ENCODE data around the gene GPSM1. TPM values are rescaled to one million over a fixed set of nuclear protein-coding genes. Genes with fewer than 3 reads are reported as not detected.

GPSM1 gene
- total RNA-seq, 1 donor = 48.5 TPM

DNA sequence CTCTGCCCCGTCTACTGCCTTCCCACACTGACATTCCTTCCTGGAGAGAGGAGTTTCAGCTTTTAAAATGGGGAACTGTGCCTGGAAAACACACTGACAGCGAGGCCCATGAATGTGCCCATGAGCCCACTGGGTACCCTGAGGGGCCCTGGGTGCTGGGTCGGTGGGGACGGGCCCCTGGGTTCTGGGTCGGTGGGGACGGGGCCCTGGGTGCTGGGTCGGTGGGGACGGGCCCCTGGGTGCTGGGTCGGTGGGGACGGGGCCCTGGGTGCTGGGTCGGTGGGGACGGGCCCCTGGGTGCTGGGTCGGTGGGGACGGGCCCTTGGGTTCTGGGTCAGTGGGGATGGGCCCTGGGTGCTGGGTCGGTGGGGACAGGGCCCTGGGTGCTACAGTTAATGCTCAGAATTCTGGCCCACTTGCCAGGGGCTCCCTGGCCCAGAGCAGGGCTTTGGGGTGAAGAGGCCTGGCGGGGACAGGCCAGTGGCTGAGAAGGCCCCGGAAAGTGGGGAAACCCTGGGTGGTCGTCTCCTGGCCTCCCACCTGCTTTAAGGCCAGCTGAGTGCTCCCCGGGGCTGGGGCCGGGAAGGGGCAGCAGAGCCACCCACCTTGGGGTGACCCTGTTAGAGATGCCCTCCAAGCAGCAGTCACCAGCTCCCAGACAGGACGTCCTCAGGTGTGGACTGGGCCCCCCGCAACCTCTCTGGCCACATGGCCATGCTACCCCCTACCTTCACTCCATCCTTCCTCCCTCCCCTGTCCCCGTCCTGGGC, 2.5 kb downstream of the GPSM1 start:
- TF ChIP-seq, protein P1, sequence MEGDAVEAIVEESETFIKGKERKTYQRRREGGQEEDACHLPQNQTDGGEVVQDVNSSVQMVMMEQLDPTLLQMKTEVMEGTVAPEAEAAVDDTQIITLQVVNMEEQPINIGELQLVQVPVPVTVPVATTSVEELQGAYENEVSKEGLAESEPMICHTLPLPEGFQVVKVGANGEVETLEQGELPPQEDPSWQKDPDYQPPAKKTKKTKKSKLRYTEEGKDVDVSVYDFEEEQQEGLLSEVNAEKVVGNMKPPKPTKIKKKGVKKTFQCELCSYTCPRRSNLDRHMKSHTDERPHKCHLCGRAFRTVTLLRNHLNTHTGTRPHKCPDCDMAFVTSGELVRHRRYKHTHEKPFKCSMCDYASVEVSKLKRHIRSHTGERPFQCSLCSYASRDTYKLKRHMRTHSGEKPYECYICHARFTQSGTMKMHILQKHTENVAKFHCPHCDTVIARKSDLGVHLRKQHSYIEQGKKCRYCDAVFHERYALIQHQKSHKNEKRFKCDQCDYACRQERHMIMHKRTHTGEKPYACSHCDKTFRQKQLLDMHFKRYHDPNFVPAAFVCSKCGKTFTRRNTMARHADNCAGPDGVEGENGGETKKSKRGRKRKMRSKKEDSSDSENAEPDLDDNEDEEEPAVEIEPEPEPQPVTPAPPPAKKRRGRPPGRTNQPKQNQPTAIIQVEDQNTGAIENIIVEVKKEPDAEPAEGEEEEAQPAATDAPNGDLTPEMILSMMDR (IDR thresholded peaks at IDR 0.05; ENCODE audit: insufficient read depth, low read length) = no peak
- no peak for DNase-seq (ENCODE audit: low read depth)
- H3K4me3 ChIP-seq (ENCODE audit: low read depth, low read length) = peak overlapping the region; percentile 86

DNA sequence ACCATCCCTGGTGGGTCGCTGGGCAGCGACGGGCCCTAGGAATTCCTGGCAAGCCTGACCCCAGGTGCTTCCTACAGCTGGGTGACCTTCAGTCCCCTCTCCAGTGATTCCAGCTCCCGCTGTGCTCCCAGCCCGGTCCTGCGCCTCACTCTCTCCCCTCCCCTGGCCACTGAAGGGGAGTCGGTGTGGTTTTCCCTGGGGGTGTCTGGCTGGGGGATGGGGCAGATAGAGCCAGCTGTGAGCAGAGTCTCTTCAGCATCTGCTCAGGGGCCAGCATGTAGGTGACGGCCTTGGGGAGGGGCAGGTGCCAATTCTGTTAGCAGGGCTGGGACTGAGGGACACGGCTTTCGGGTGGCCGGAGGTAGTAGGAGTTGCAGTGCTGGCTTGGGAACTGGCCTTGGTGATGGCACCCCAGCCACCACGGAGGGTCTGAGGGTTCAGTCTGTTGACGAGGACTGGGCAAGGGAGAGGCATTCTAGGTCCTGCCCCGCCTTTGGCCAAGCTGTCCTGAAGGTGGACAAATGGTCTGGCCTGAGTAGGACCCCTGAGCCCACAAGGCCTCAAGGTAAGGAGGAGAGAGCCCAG, 3.2 kb downstream of the GPSM1 start:
- TF ChIP-seq, protein P1 (IDR thresholded peaks at IDR 0.05; ENCODE audit: insufficient read depth, low read length) = no peak
- no peak for DNase-seq (ENCODE audit: low read depth)
- H3K4me3 ChIP-seq (ENCODE audit: low read depth, low read length) = no peak overlapping the region

DNA sequence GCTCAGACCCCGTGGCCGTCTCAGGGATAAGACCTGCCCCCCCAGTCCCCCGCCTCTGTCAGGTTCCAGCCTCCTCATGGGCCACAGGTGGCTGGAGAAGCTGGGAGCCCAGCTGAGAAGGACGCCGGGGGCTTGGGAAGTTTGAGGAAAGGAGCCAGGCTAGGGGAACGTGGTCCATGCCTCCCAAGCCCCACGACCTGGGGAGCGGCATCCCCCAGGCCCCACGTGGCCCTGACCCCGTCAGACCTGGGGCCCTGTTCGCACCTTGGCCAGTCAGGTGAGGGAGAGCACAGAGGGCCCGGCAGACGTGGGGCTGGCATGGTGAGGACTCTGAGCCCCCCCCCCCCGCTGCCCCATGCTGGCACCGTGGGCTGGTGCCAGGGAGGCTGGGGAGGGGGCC, 3.7 kb downstream of the GPSM1 start:
- no peak overlapping the region for H3K4me3 ChIP-seq (ENCODE audit: low read depth, low read length)
- no peak for DNase-seq (ENCODE audit: low read depth)
- TF ChIP-seq, protein P1 (IDR thresholded peaks at IDR 0.05; ENCODE audit: insufficient read depth, low read length) = no peak

DNA sequence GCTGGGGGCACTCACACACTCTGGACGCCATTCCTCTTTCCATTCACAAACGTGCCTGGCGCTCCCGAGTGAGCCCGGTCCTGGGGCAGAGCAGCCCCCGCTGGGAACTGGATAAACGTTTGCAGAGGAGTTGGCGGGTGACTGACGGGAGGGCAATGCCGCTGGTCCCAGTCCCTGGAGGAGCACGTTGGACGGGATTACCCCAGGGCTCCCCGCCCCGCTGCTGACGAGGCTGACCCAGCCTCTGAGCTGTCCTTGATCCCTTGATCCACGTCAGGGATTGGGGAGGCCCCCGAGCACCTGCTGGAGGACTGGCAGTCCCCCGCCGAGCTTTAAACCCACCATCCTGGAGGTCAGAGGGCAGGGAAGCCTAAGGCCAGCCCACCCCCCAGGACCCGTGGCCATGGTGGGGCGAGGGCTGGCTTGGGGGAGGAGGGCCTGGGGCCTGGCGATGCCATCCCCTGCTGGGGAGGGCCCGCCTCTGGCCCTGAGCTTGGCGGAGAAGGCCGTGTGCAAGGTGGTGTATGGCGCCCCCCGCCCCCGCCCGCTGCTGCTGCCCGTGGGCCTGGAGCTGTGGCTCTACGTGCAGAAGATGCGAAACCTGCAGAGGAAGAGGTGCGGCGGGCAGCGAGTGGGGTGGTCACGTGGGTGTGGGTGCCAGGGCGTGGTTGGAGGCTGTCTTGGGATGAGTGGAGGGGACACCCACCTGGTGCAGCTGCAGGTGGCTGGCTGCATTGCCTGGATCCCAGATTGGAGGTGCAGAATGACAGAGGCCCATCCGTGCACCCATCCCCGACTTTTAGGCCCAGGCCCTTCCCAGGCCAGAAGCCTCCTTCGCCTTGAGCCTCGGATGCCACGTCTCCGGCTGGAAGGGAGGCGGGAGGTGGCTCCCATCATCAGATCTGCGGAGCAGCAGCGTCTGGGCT, 4.5 kb downstream of the GPSM1 start:
- H3K4me3 ChIP-seq (ENCODE audit: low read depth, low read length) = no peak overlapping the region
- TF ChIP-seq, protein P1 (IDR thresholded peaks at IDR 0.05; ENCODE audit: insufficient read depth, low read length) = no peak
- no peak for DNase-seq (ENCODE audit: low read depth)

DNA sequence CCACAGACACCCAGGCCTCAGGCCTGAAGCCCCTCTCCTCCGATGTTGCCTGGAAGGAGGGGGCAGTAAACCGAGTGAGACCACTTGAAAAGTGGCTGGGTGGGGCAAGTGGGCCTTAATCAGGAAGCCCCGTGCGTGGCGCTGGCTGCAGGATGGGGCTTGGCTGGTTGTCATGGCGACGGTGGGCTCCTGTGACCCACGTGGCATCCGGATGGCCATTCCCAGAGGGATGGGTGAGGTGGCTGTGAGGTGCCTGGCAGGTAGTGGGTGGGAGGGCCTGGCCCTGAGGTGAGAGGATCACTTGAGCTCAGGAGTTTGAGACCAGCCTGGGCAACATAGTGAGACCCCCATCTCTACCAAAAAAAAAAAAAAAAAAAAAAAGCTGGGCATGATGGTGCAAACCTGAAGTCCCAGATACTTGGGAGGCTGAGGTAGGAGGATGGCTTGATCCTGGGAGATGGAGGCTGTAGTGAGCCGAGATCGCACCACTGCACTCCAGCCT, 5.2 kb downstream of the GPSM1 start:
- TF ChIP-seq, protein P1 (IDR thresholded peaks at IDR 0.05; ENCODE audit: insufficient read depth, low read length) = no peak
- H3K4me3 ChIP-seq (ENCODE audit: low read depth, low read length) = no peak overlapping the region
- no peak for DNase-seq (ENCODE audit: low read depth)

DNA sequence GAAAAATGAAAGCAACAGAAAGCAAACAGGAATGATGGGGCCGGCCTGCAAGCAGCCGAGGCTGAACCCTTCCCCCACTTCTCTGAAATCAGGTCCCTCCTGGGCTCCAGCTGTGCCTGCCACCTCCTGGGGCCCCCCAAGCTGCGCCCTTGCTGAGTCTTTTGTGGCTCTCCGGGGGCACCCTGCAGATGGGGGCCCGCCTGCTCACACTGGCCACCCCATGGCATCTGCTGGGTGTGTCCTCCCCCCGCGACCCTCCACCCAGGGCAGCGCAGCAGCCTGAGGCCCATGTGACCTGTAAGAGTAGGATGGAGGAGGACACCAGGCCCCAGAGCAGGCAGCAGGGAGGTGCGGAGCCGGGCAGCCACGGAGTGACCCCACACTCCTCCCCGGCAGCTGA, 5.7 kb downstream of the GPSM1 start:
- no peak overlapping the region for H3K4me3 ChIP-seq (ENCODE audit: low read depth, low read length)
- TF ChIP-seq, protein P1 (IDR thresholded peaks at IDR 0.05; ENCODE audit: insufficient read depth, low read length) = no peak
- no peak for DNase-seq (ENCODE audit: low read depth)
